Endothelial cell (in vitro differentiated cells): ENCODE results near the gene CAPN9. TPM values are rescaled to one million over a fixed set of nuclear protein-coding genes. Genes with fewer than 3 reads are reported as not detected.

Source experiments
- DNase-seq: peaks from one replicate; pipeline ENCODE4 v3.0.0; 2021; ENCODE audit warnings: low spot score
- H3K27ac Mint-ChIP-seq: one replicate; pipeline ENCODE4 v1.8.0; 2021; ENCODE audit warnings: mixed read lengths, inconsistent platforms; ENCODE audit not compliant: unreplicated experiment
- H3K27me3 Mint-ChIP-seq: one replicate; pipeline ENCODE4 v1.8.0; 2021; ENCODE audit warnings: mild to moderate bottlenecking, moderate library complexity, mixed read lengths, inconsistent platforms; ENCODE audit not compliant: unreplicated experiment
- H3K36me3 Mint-ChIP-seq: one replicate; pipeline ENCODE4 v1.8.0; 2021; ENCODE audit warnings: mild to moderate bottlenecking, low read depth, mixed read lengths, inconsistent platforms; ENCODE audit not compliant: unreplicated experiment
- H3K4me1 Mint-ChIP-seq: one replicate; pipeline ENCODE4 v1.8.0; 2021; ENCODE audit warnings: mild to moderate bottlenecking, mixed read lengths, inconsistent platforms; ENCODE audit not compliant: unreplicated experiment
- H3K4me3 Mint-ChIP-seq: one replicate; pipeline ENCODE4 v1.8.0; 2021; ENCODE audit warnings: mild to moderate bottlenecking, mixed read lengths, inconsistent platforms; ENCODE audit not compliant: unreplicated experiment
- H3K9me3 Mint-ChIP-seq: one replicate; pipeline ENCODE4 v1.8.0; 2021; ENCODE audit warnings: mixed read lengths, inconsistent platforms; ENCODE audit not compliant: unreplicated experiment
- CTCF ChIP-seq: fragments of 200-600 bp; sonication (generic); IDR thresholded peaks from one replicate; pipeline ENCODE4 v1.5.0; 2021; ENCODE audit warnings: antibody characterized with exemption; ENCODE audit not compliant: unreplicated experiment
- total RNA-seq: library from RNA; stranded (reverse); fragmentation: NEBNext Ultra II Directional; extraction: Animal tissue kit (Norgen Biotek cat#: 25700); gene quantifications from one replicate; pipeline ENCODE4 v1.2.1, GENCODE V29; 2021; ENCODE audit not compliant: unreplicated experiment

The CAPN9 gene
- total RNA-seq, 1 donor from 2014 or later, result not detected

GRCh38 chr1:230711245-230711644, 35.9 kb upstream of the CAPN9 start:
- no peak for DNase-seq
- peaks cover 2% of the 10 kb centered on the region for H3K4me1 Mint-ChIP-seq
- H3K27ac Mint-ChIP-seq, result no peak overlapping the region
- no peak overlapping the region for H3K4me3 Mint-ChIP-seq
- H3K9me3 Mint-ChIP-seq, result no peaks in the 10 kb centered on the region
- H3K27me3 Mint-ChIP-seq, result peaks cover 9% of the 10 kb centered on the region
- H3K36me3 Mint-ChIP-seq, result no peaks in the 10 kb centered on the region
- no peak for TF ChIP-seq CTCF

GRCh38 chr1:230712470-230712942, 34.7 kb upstream of the CAPN9 start:
- Mint-ChIP-seq H3K4me1 (peaks cover 2% of the 10 kb centered on the region), H3K27me3 (peaks cover 9% of the 10 kb centered on the region), H3K4me3 (no peak overlapping the region), H3K27ac (no peak overlapping the region), H3K9me3 (no peaks in the 10 kb centered on the region), H3K36me3 (no peaks in the 10 kb centered on the region)
- no peak for DNase-seq
- no peak for TF ChIP-seq CTCF

- H3K4me1 Mint-ChIP-seq, result peaks cover 2% of the 10 kb centered on the region
- TF ChIP-seq CTCF, result no peak
- no peak overlapping the region for H3K4me3 Mint-ChIP-seq
- DNase-seq, result no peak
- peaks cover 9% of the 10 kb centered on the region for H3K27me3 Mint-ChIP-seq
- H3K9me3 Mint-ChIP-seq, result no peaks in the 10 kb centered on the region
- H3K36me3 Mint-ChIP-seq, result no peaks in the 10 kb centered on the region
- no peak overlapping the region for H3K27ac Mint-ChIP-seq
These were observed 34.0 kb upstream of the CAPN9 start for GRCh38 chr1:230713138-230713537.

- H3K4me1 Mint-ChIP-seq, result peaks cover 2% of the 10 kb centered on the region
- H3K27ac Mint-ChIP-seq, result no peak overlapping the region
- no peaks in the 10 kb centered on the region for H3K9me3 Mint-ChIP-seq
- TF ChIP-seq CTCF, result no peak
- no peak overlapping the region for H3K4me3 Mint-ChIP-seq
- peaks cover 9% of the 10 kb centered on the region for H3K27me3 Mint-ChIP-seq
- no peaks in the 10 kb centered on the region for H3K36me3 Mint-ChIP-seq
- DNase-seq, result no peak
These were observed 33.7 kb upstream of the CAPN9 start for GRCh38 chr1:230713547-230713914.

GRCh38 chr1:230713915-230714764, 33.0 kb upstream of the CAPN9 start, which contains the start of gene AGT:
Gene AGT (minus strand): TSS chr1:230714122. CDS start chr1:230710823, 3,299 bp downstream.
- no peaks in the 10 kb centered on the region for H3K9me3 Mint-ChIP-seq
- peaks cover 9% of the 10 kb centered on the region for H3K27me3 Mint-ChIP-seq
- no peak for TF ChIP-seq CTCF
- peaks cover 2% of the 10 kb centered on the region for H3K4me1 Mint-ChIP-seq
- no peak for DNase-seq
- no peaks in the 10 kb centered on the region for H3K36me3 Mint-ChIP-seq
- no peak within 1 kb of the TSS for H3K4me3 Mint-ChIP-seq
- H3K27ac Mint-ChIP-seq, result no peak within 1 kb of the TSS
